Neural progenitor cell (in vitro differentiated cells): Measurements from ENCODE around the gene IQSEC1. TPM values are rescaled to one million over a fixed set of nuclear protein-coding genes. Genes with fewer than 3 reads are reported as not detected.

Experiments used
- DNase-seq: peaks from one replicate; pipeline ENCODE4 v3.0.0-alpha.2; 2016; ENCODE audit warnings: low spot score
- H2AFZ ChIP-seq: fragments of 200-600 bp; sonication (generic); replicated peaks from 2 replicates; pipeline ENCODE4 v1.6.1; 2016; ENCODE audit warnings: antibody characterized with exemption
- H3F3A ChIP-seq: fragments of 200-600 bp; sonication (generic); 2 replicates; pipeline ENCODE4 v1.6.1; 2016; ENCODE audit warnings: antibody characterized with exemption, low read depth
- H3K27ac ChIP-seq: fragments of 200-600 bp; sonication (generic); 2 replicates; pipeline ENCODE4 v1.5.1; 2016; ENCODE audit warnings: mild to moderate bottlenecking
- H3K27me3 ChIP-seq: fragments of 200-600 bp; sonication (generic); 2 replicates; pipeline ENCODE4 v1.6.1; 2016; ENCODE audit warnings: mild to moderate bottlenecking, moderate library complexity
- H3K36me3 ChIP-seq: fragments of 200-600 bp; sonication (generic); 2 replicates; pipeline ENCODE4 v1.5.1; 2016
- H3K4me1 ChIP-seq: fragments of 200-600 bp; sonication (generic); 2 replicates; pipeline ENCODE4 v1.6.1; 2016; ENCODE audit warnings: mixed run types
- H3K4me2 ChIP-seq: fragments of 200-600 bp; sonication (generic); 2 replicates; pipeline ENCODE4 v1.6.1; 2016
- H3K4me3 ChIP-seq: fragments of 200-600 bp; sonication (generic); 2 replicates; pipeline ENCODE4 v1.5.1; 2016
- H3K79me2 ChIP-seq: fragments of 200-600 bp; sonication (generic); 2 replicates; pipeline ENCODE4 v1.6.1; 2016; ENCODE audit warnings: low read depth
- H3K9ac ChIP-seq: fragments of 200-600 bp; sonication (generic); 2 replicates; pipeline ENCODE4 v1.6.1; 2016
- H3K9me3 ChIP-seq: fragments of 200-600 bp; sonication (generic); 2 replicates; pipeline ENCODE4 v1.5.1; 2016; ENCODE audit warnings: low read depth
- H4K20me1 ChIP-seq: fragments of 200-600 bp; sonication (generic); 2 replicates; pipeline ENCODE4 v1.6.1; 2016; ENCODE audit warnings: low read depth
- H3K27ac Mint-ChIP-seq: 3 replicates; pipeline ENCODE4 v1.8.0; 2021; ENCODE audit warnings: mixed read lengths
- H3K27me3 Mint-ChIP-seq: 2 replicates; pipeline ENCODE4 v1.8.0; 2022; ENCODE audit warnings: low read depth, mild to moderate bottlenecking, inconsistent platforms, moderate library complexity, mixed read lengths; ENCODE audit not compliant: insufficient read depth
- H3K36me3 Mint-ChIP-seq: 3 replicates; pipeline ENCODE4 v1.8.0; 2021; ENCODE audit warnings: mixed read lengths
- H3K4me1 Mint-ChIP-seq: 3 replicates; pipeline ENCODE4 v1.8.0; 2021; ENCODE audit warnings: mixed read lengths
- H3K4me3 Mint-ChIP-seq: 3 replicates; pipeline ENCODE4 v1.8.0; 2021; ENCODE audit warnings: mild to moderate bottlenecking, moderate library complexity, mixed read lengths
- H3K9me3 Mint-ChIP-seq: 3 replicates; pipeline ENCODE4 v1.8.0; 2020; ENCODE audit warnings: mixed read lengths
- EZH2 ChIP-seq: fragments of 200-600 bp; sonication (generic); IDR thresholded peaks from 2 replicates; pipeline ENCODE4 v1.6.1; 2017; ENCODE audit warnings: antibody characterized with exemption, mild to moderate bottlenecking, moderate library complexity
- EZH2phosphoT487 ChIP-seq: fragments of 200-600 bp; sonication (generic); IDR thresholded peaks from 2 replicates; pipeline ENCODE4 v1.6.1; 2017; ENCODE audit warnings: antibody characterized with exemption
- total RNA-seq: library from RNA; depleted of rRNA; stranded (reverse); fragments of >200 nt; gene quantifications from 2 replicates; pipeline ENCODE4 v1.2.3, GENCODE V29; 2015; ENCODE audit warnings: low replicate concordance
- TF ChIP-seq, protein P1 (sequence below): fragments of 200-600 bp; sonication (generic); IDR thresholded peaks from 2 replicates; pipeline ENCODE4 v1.5.1; 2017; ENCODE audit warnings: antibody characterized with exemption, mild to moderate bottlenecking

IQSEC1 gene
- total RNA-seq, 1 donor from 2014 or later: 8.9 TPM

DNA sequence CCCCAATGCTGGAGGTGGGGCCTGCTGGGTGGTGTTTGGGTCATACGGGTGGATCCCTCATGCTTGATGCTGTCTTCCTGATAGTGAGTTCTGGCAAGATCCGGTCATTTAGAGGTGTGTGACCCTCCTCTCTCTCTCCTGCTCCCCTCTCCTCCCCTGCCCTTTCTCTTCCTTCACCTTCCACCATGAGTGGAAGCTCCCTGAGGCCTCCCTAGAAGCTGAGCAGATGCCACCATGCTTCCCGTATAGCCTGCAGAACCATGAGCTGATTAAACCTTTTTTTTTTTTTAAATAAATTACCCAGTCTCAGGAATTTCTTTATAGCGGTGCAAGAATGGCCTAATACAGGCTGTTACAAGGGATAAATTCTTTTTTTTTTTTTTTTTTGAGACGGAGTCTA is 36.3 kb upstream of the IQSEC1 start:
- Histone ChIP-seq H3K9ac (no peak overlapping the region), H3K9me3 (no peaks in the 10 kb centered on the region), H4K20me1 (peaks cover 3% of the 10 kb centered on the region), H3K4me2 (no peak overlapping the region), H3K79me2 (no peaks in the 10 kb centered on the region), H2AFZ (no peak overlapping the region), H3K27ac (no peak overlapping the region), H3F3A (no peaks in the 10 kb centered on the region), H3K27me3 (no peaks in the 10 kb centered on the region), H3K36me3 (no peaks in the 10 kb centered on the region), H3K4me3 (no peak overlapping the region), H3K4me1 (peaks cover 8% of the 10 kb centered on the region)
- TF ChIP-seq, protein P1, sequence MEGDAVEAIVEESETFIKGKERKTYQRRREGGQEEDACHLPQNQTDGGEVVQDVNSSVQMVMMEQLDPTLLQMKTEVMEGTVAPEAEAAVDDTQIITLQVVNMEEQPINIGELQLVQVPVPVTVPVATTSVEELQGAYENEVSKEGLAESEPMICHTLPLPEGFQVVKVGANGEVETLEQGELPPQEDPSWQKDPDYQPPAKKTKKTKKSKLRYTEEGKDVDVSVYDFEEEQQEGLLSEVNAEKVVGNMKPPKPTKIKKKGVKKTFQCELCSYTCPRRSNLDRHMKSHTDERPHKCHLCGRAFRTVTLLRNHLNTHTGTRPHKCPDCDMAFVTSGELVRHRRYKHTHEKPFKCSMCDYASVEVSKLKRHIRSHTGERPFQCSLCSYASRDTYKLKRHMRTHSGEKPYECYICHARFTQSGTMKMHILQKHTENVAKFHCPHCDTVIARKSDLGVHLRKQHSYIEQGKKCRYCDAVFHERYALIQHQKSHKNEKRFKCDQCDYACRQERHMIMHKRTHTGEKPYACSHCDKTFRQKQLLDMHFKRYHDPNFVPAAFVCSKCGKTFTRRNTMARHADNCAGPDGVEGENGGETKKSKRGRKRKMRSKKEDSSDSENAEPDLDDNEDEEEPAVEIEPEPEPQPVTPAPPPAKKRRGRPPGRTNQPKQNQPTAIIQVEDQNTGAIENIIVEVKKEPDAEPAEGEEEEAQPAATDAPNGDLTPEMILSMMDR: no peak
- TF ChIP-seq EZH2phosphoT487: no peak
- TF ChIP-seq EZH2: no peak
- peaks cover 10% of the 10 kb centered on the region for H3K27me3 Mint-ChIP-seq
- H3K36me3 Mint-ChIP-seq: no peaks in the 10 kb centered on the region
- H3K4me3 Mint-ChIP-seq: no peak overlapping the region
- peaks cover 18% of the 10 kb centered on the region for H3K4me1 Mint-ChIP-seq
- H3K9me3 Mint-ChIP-seq: no peaks in the 10 kb centered on the region
- no peak for DNase-seq
- H3K27ac Mint-ChIP-seq: no peak overlapping the region

DNA sequence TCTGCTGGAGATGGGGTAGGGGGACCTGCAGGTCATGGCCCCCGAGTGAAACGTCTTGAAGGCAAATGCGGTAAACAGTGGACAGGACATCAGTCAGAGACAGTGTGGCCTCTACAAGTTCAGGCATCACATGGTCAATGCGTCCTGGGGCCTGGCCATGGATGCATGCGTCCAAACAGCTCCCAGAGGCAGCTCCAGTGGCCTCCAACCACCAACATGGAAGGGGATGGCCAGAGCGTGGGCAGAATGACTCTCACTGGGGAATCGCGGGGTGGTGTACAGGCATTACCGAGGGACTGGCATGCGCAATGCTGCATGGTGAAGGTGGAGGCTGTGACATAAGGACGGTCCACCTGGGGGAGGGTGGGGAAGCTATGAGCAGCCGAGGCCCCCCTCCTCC is 35.6 kb upstream of the IQSEC1 start:
- Mint-ChIP-seq H3K27ac (no peak overlapping the region), H3K4me3 (no peak overlapping the region), H3K27me3 (peaks cover 10% of the 10 kb centered on the region), H3K36me3 (no peaks in the 10 kb centered on the region), H3K4me1 (peaks cover 18% of the 10 kb centered on the region), H3K9me3 (no peaks in the 10 kb centered on the region)
- H4K20me1 ChIP-seq: peaks cover 3% of the 10 kb centered on the region
- H3K4me2 ChIP-seq: no peak overlapping the region
- H3K9ac ChIP-seq: no peak overlapping the region
- H3K4me1 ChIP-seq: peaks cover 8% of the 10 kb centered on the region
- H3F3A ChIP-seq: no peaks in the 10 kb centered on the region
- no peak for DNase-seq
- TF ChIP-seq EZH2phosphoT487: no peak
- no peak for TF ChIP-seq EZH2
- TF ChIP-seq, protein P1: no peak
- no peaks in the 10 kb centered on the region for H3K36me3 ChIP-seq
- H3K4me3 ChIP-seq: no peak overlapping the region
- H3K27me3 ChIP-seq: no peaks in the 10 kb centered on the region
- H3K9me3 ChIP-seq: no peaks in the 10 kb centered on the region
- no peak overlapping the region for H3K27ac ChIP-seq
- H3K79me2 ChIP-seq: no peaks in the 10 kb centered on the region
- no peak overlapping the region for H2AFZ ChIP-seq

DNA sequence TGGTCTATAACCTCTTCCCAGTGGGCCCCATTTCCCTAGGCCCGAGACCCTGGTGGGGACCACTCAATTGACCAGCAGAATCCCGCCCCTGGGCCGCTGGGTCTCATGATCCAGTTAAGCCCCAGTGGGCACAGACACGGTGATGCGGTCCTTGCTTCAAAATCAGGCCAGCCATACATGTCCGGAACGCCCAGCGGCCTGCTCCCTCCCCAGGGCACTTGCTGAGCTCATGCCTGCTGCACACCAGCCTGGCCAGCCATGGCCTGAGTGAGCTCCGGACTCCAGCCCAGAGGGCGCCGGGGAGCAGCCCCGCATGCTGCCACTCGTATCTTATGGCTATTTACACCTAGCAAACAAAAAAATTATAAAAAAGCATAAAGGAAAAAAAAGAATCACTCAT is 34.4 kb upstream of the IQSEC1 start:
- Histone ChIP-seq H4K20me1 (peaks cover 3% of the 10 kb centered on the region), H3K27ac (no peak overlapping the region), H3K4me1 (peaks cover 8% of the 10 kb centered on the region), H3K36me3 (no peaks in the 10 kb centered on the region), H3K27me3 (no peaks in the 10 kb centered on the region), H3F3A (no peaks in the 10 kb centered on the region), H3K79me2 (no peaks in the 10 kb centered on the region), H3K9ac (no peak overlapping the region), H3K4me2 (no peak overlapping the region), H3K4me3 (no peak overlapping the region), H3K9me3 (no peaks in the 10 kb centered on the region), H2AFZ (no peak overlapping the region)
- Mint-ChIP-seq H3K4me1 (peaks cover 22% of the 10 kb centered on the region), H3K9me3 (no peaks in the 10 kb centered on the region), H3K36me3 (no peaks in the 10 kb centered on the region), H3K27ac (no peak overlapping the region), H3K4me3 (no peak overlapping the region), H3K27me3 (peaks cover 9% of the 10 kb centered on the region)
- no peak for DNase-seq
- TF ChIP-seq EZH2phosphoT487: no peak
- TF ChIP-seq, protein P1: peak; percentile 18
